Measurements from ENCODE around the gene TNNT3. TPM values are rescaled to one million over a fixed set of nuclear protein-coding genes. Genes with fewer than 3 reads are reported as not detected.

Gene TNNT3
- 10.1 and 62.4 TPM in 2 replicates for total RNA-seq

GRCh38 chr11:1919391-1920127 lies at the start of gene TNNT3:
Gene TNNT3 (plus strand): TSS chr11:1919703. CDS start chr11:1922875, 3,172 bp downstream.

GRCh38 chr11:1891831-1892115 lies 27.7 kb upstream of the TNNT3 start, which contains the start of gene PRR33:
Gene PRR33 (minus strand): TSS chr11:1891895. CDS start chr11:1890584, 1,311 bp downstream.

GRCh38 chr11:1946812-1947484 lies 27.4 kb downstream of the TNNT3 start, which contains the start of gene MRPL23:
Gene MRPL23 (plus strand): TSS chr11:1947332. CDS start chr11:1947363, 31 bp downstream.

Other genes starting within 250 kb of the TNNT3 start
- gene KRTAP5-6, start 222.5 kb upstream of the TNNT3 start, total RNA-seq = not detected in 2 replicates
- 0.79 TPM in 1 of 2 replicates, not detected in the other for gene IFITM10, start 169.1 kb upstream of the TNNT3 start, total RNA-seq
- gene CTSD, start 155.8 kb upstream of the TNNT3 start, total RNA-seq = 58.1 and 60.8 TPM in 2 replicates
- gene SYT8, start 84.7 kb upstream of the TNNT3 start, total RNA-seq = 0.39 and 1.3 TPM in 2 replicates
- 1.2 TPM in 1 of 2 replicates, not detected in the other for gene TNNI2, start 80.7 kb upstream of the TNNT3 start, total RNA-seq
- 1.2 TPM in 1 of 2 replicates, not detected in the other for gene LSP1, start 66.6 kb upstream of the TNNT3 start, total RNA-seq
- not detected in 2 replicates for gene PRR33, start 27.8 kb upstream of the TNNT3 start, total RNA-seq
- gene MRPL23, start 27.6 kb downstream of the TNNT3 start, total RNA-seq = 62.0 and 91.0 TPM in 2 replicates
- 9,156 and 32,797 TPM in 2 replicates for gene H19, start 78.1 kb downstream of the TNNT3 start, total RNA-seq
- 2,734 and 9,662 TPM in 2 replicates for gene IGF2, start 219.7 kb downstream of the TNNT3 start, total RNA-seq
- gene INS, start 241.5 kb downstream of the TNNT3 start, total RNA-seq = 1.6 TPM in 1 of 2 replicates, not detected in the other

Data from placental epithelial cell (primary cell).